GM18951 (cell line): ENCODE measurements around the gene ARG2.

Source experiments
- POLR2A ChIP-seq: IDR thresholded peaks from 4 replicates; pipeline ENCODE4 v1.6.1; 2011; ENCODE audit warnings: mild to moderate bottlenecking; ENCODE audit not compliant: insufficient read length, insufficient read depth; ENCODE audit errors: extremely low read depth
- in situ Hi-C: fragments of 300-500 bp; cut with MboI; formaldehyde crosslinking; loops from one replicate; pipeline ENCODE4 v1.12.0; 2022; ENCODE audit warnings: low sequenced_read_pairs, mixed read lengths, inconsistent platforms; ENCODE audit not compliant: unreplicated experiment

The ARG2 gene

GRCh38 chr14:67619446-67620216, at the start of gene ARG2:
TSS of gene ARG2 (plus strand) at chr14:67619920. CDS start at chr14:67619978, 58 bp downstream.
- TF ChIP-seq POLR2A: peak; percentile 40
- in situ Hi-C loops: no loop called here

- TF ChIP-seq POLR2A: no peak
- in situ Hi-C loops: no loop called here
These were observed 49.3 kb upstream of the ARG2 start for GRCh38 chr14:67570453-67570852.

- in situ Hi-C loops: no loop called here
- no peak for TF ChIP-seq POLR2A
These were observed 48.3 kb upstream of the ARG2 start for GRCh38 chr14:67571275-67571990.

- no peak for TF ChIP-seq POLR2A
- in situ Hi-C loops: no loop called here
These were observed 47.8 kb upstream of the ARG2 start for GRCh38 chr14:67571991-67572323.

- no peak for TF ChIP-seq POLR2A
- in situ Hi-C loops: no loop called here
These were observed 47.1 kb upstream of the ARG2 start for GRCh38 chr14:67572608-67573007.

GRCh38 chr14:67573228-67574010, 46.3 kb upstream of the ARG2 start:
- no peak for TF ChIP-seq POLR2A
- in situ Hi-C loops: no loop called here

GRCh38 chr14:67574156-67574555, 45.6 kb upstream of the ARG2 start:
- in situ Hi-C loops: no loop called here
- TF ChIP-seq POLR2A: no peak

- no peak for TF ChIP-seq POLR2A
- in situ Hi-C loops: no loop called here
These were observed 44.9 kb upstream of the ARG2 start for GRCh38 chr14:67574806-67575205.

GRCh38 chr14:67575684-67576083, 44.0 kb upstream of the ARG2 start:
- in situ Hi-C loops: no loop called here
- TF ChIP-seq POLR2A: no peak

GRCh38 chr14:67576216-67576955, 43.3 kb upstream of the ARG2 start:
- no peak for TF ChIP-seq POLR2A
- in situ Hi-C loops: no loop called here

GRCh38 chr14:67577181-67577808, 42.4 kb upstream of the ARG2 start:
- in situ Hi-C loops: no loop called here
- TF ChIP-seq POLR2A: no peak

- in situ Hi-C loops: no loop called here
- TF ChIP-seq POLR2A: no peak
These were observed 41.6 kb upstream of the ARG2 start for GRCh38 chr14:67577909-67578749.
